ENCODE data around the gene PMF1. TPM values are rescaled to one million over a fixed set of nuclear protein-coding genes. Genes with fewer than 3 reads are reported as not detected.

The PMF1 gene
- total and polyA plus RNA-seq, 4 donors: 29.6 to 65.0 (median 34.9) TPM

GRCh38 chr1:156279837-156280236 is 67.0 kb downstream of the PMF1 start:
- 79 to 87% methylated on average over 3 of the region's 3 CpGs for whole genome bisulfite sequencing, 2 donors
- intact Hi-C loops (cut with DNase I): no loop called here
- Histone ChIP-seq H3K36me3 (ENCODE audit: control insufficient read depth in 1 of 2, insufficient read depth in 2 of 2, low read length in 1 of 2) (peaks cover 0 to 5% of the 10 kb centered on the region in 2 donors), H3K9me3 (ENCODE audit: control insufficient read depth, low read length) (no peaks in the 10 kb centered on the region), H3K27ac (ENCODE audit: low read depth in 1 of 2, low read length in 2 of 2) (no peak overlapping the region), H3K4me3 (ENCODE audit: low read length in 2 of 2) (no peak overlapping the region), H3K4me1 (ENCODE audit: control insufficient read depth in 1 of 2, insufficient read depth in 2 of 2, low read length in 2 of 2) (peaks cover 0 to 8% of the 10 kb centered on the region in 2 donors), H3K27me3 (ENCODE audit: control insufficient read depth in 1 of 2, insufficient read depth in 2 of 2, low read length in 1 of 2) (no peaks in the 10 kb centered on the region)
- DNase-seq: no peak
- ATAC-seq (ENCODE audit: low FRiP score): no peak

GRCh38 chr1:156281281-156281680 is 68.5 kb downstream of the PMF1 start:
- WGBS, 2 donors: 5 to 8% methylated on average over 8 of the region's 8 CpGs
- no peak overlapping the region for H3K27ac ChIP-seq (ENCODE audit: low read depth in 1 of 2, low read length in 2 of 2)
- H3K4me1 ChIP-seq (ENCODE audit: control insufficient read depth in 1 of 2, insufficient read depth in 2 of 2, low read length in 2 of 2): peaks cover 0 to 8% of the 10 kb centered on the region in 2 donors
- DNase-seq: peak in 1 of 2 donors; percentile 57
- H3K4me3 ChIP-seq (ENCODE audit: low read length in 2 of 2): no peak overlapping the region
- intact Hi-C loops (cut with DNase I): no loop called here
- H3K9me3 ChIP-seq (ENCODE audit: control insufficient read depth, low read length): no peaks in the 10 kb centered on the region
- peaks cover 0 to 3% of the 10 kb centered on the region in 2 donors for H3K36me3 ChIP-seq (ENCODE audit: control insufficient read depth in 1 of 2, insufficient read depth in 2 of 2, low read length in 1 of 2)
- H3K27me3 ChIP-seq (ENCODE audit: control insufficient read depth in 1 of 2, insufficient read depth in 2 of 2, low read length in 1 of 2): no peaks in the 10 kb centered on the region
- no peak for ATAC-seq (ENCODE audit: low FRiP score)

- H3K9me3 ChIP-seq (ENCODE audit: control insufficient read depth, low read length): no peaks in the 10 kb centered on the region
- DNase-seq (peak in 1 of 2 donors; percentile 37), ATAC-seq (ENCODE audit: low FRiP score) (peak; percentile 2)
- H3K36me3 ChIP-seq (ENCODE audit: control insufficient read depth in 1 of 2, insufficient read depth in 2 of 2, low read length in 1 of 2): peaks cover 0 to 2% of the 10 kb centered on the region in 2 donors
- H3K27ac ChIP-seq (ENCODE audit: low read depth in 1 of 2, low read length in 2 of 2): no peak overlapping the region
- H3K27me3 ChIP-seq (ENCODE audit: control insufficient read depth in 1 of 2, insufficient read depth in 2 of 2, low read length in 1 of 2): no peaks in the 10 kb centered on the region
- peak overlapping the region; percentile 67 to 90 for H3K4me3 ChIP-seq (ENCODE audit: low read length in 2 of 2)
- intact Hi-C loops (cut with DNase I): no loop called here
- 7% methylated on average over 22 of the region's 22 CpGs for WGBS, 2 donors
- peaks cover 0 to 8% of the 10 kb centered on the region in 2 donors for H3K4me1 ChIP-seq (ENCODE audit: control insufficient read depth in 1 of 2, insufficient read depth in 2 of 2, low read length in 2 of 2)
These were observed 69.1 kb downstream of the PMF1 start for GRCh38 chr1:156281693-156282478.

GRCh38 chr1:156282479-156283222 is 69.8 kb downstream of the PMF1 start, which contains the start of gene SMG5:
Gene SMG5 (minus strand): TSS chr1:156282825. CDS start chr1:156282680, 145 bp downstream.
- Histone ChIP-seq H3K27me3 (ENCODE audit: control insufficient read depth in 1 of 2, insufficient read depth in 2 of 2, low read length in 1 of 2) (no peaks in the 10 kb centered on the region), H3K4me3 (ENCODE audit: low read length in 2 of 2) (peak within 1 kb of the TSS; percentile 68 to 90), H3K27ac (ENCODE audit: low read depth in 1 of 2, low read length in 2 of 2) (peak within 1 kb of the TSS in 1 of 2 donors; percentile 34), H3K4me1 (ENCODE audit: control insufficient read depth in 1 of 2, insufficient read depth in 2 of 2, low read length in 2 of 2) (peaks cover 0 to 8% of the 10 kb centered on the region in 2 donors), H3K9me3 (ENCODE audit: control insufficient read depth, low read length) (no peaks in the 10 kb centered on the region), H3K36me3 (ENCODE audit: control insufficient read depth in 1 of 2, insufficient read depth in 2 of 2, low read length in 1 of 2) (peaks cover 0 to 2% of the 10 kb centered on the region in 2 donors)
- WGBS, 2 donors: 0 to 1% methylated on average over 44 to 50 of the region's 50 CpGs
- intact Hi-C loops (cut with DNase I): no loop called here
- ATAC-seq (ENCODE audit: low FRiP score) (peak; percentile 97), DNase-seq (peak; percentile 98 to 99)

- no peaks in the 10 kb centered on the region for H3K9me3 ChIP-seq (ENCODE audit: control insufficient read depth, low read length)
- intact Hi-C loops (cut with DNase I): no loop called here
- DNase-seq (no peak), ATAC-seq (ENCODE audit: low FRiP score) (no peak)
- H3K36me3 ChIP-seq (ENCODE audit: control insufficient read depth in 1 of 2, insufficient read depth in 2 of 2, low read length in 1 of 2): no peaks in the 10 kb centered on the region
- no peaks in the 10 kb centered on the region for H3K27me3 ChIP-seq (ENCODE audit: control insufficient read depth in 1 of 2, insufficient read depth in 2 of 2, low read length in 1 of 2)
- peak overlapping the region; percentile 68 to 70 for H3K4me3 ChIP-seq (ENCODE audit: low read length in 2 of 2)
- no peak overlapping the region for H3K27ac ChIP-seq (ENCODE audit: low read depth in 1 of 2, low read length in 2 of 2)
- H3K4me1 ChIP-seq (ENCODE audit: control insufficient read depth in 1 of 2, insufficient read depth in 2 of 2, low read length in 2 of 2): peaks cover 0 to 8% of the 10 kb centered on the region in 2 donors
- WGBS, 2 donors: 74 to 76% methylated on average over 1 of the region's 1 CpG
These were observed 70.7 kb downstream of the PMF1 start for GRCh38 chr1:156283521-156283920.

GRCh38 chr1:156284112-156284511 is 71.3 kb downstream of the PMF1 start, which contains the start of gene TMEM79:
Gene TMEM79 (plus strand): TSS chr1:156284325. CDS start chr1:156285227, 902 bp downstream.
- DNase-seq (no peak), ATAC-seq (ENCODE audit: low FRiP score) (no peak)
- Histone ChIP-seq H3K9me3 (ENCODE audit: control insufficient read depth, low read length) (no peaks in the 10 kb centered on the region), H3K36me3 (ENCODE audit: control insufficient read depth in 1 of 2, insufficient read depth in 2 of 2, low read length in 1 of 2) (no peaks in the 10 kb centered on the region), H3K4me3 (ENCODE audit: low read length in 2 of 2) (peak within 1 kb of the TSS; percentile 68 to 70), H3K4me1 (ENCODE audit: control insufficient read depth in 1 of 2, insufficient read depth in 2 of 2, low read length in 2 of 2) (peaks cover 0 to 8% of the 10 kb centered on the region in 2 donors), H3K27ac (ENCODE audit: low read depth in 1 of 2, low read length in 2 of 2) (peak within 1 kb of the TSS in 1 of 2 donors; percentile 34), H3K27me3 (ENCODE audit: control insufficient read depth in 1 of 2, insufficient read depth in 2 of 2, low read length in 1 of 2) (no peaks in the 10 kb centered on the region)
- intact Hi-C loops (cut with DNase I): no loop called here
- WGBS, 2 donors: 85 to 91% methylated on average over 7 of the region's 7 CpGs

- Histone ChIP-seq H3K4me1 (ENCODE audit: control insufficient read depth in 1 of 2, insufficient read depth in 2 of 2, low read length in 2 of 2) (peaks cover 0 to 8% of the 10 kb centered on the region in 2 donors), H3K27ac (ENCODE audit: low read depth in 1 of 2, low read length in 2 of 2) (no peak overlapping the region), H3K9me3 (ENCODE audit: control insufficient read depth, low read length) (no peaks in the 10 kb centered on the region), H3K27me3 (ENCODE audit: control insufficient read depth in 1 of 2, insufficient read depth in 2 of 2, low read length in 1 of 2) (no peaks in the 10 kb centered on the region), H3K4me3 (ENCODE audit: low read length in 2 of 2) (no peak overlapping the region), H3K36me3 (ENCODE audit: control insufficient read depth in 1 of 2, insufficient read depth in 2 of 2, low read length in 1 of 2) (no peaks in the 10 kb centered on the region)
- ATAC-seq (ENCODE audit: low FRiP score) (no peak), DNase-seq (no peak)
- intact Hi-C loops (cut with DNase I): no loop called here
- 71 to 80% methylated on average over 4 of the region's 4 CpGs for WGBS, 2 donors
These were observed 72.0 kb downstream of the PMF1 start for GRCh38 chr1:156284757-156285156.

GRCh38 chr1:156285437-156285836 is 72.6 kb downstream of the PMF1 start:
- intact Hi-C loops (cut with DNase I): no loop called here
- 87 to 93% methylated on average over 21 of the region's 21 CpGs for WGBS, 2 donors

More at GRCh38 chr1:156285437-156285836, 72.6 kb downstream of the PMF1 start:
- no peaks in the 10 kb centered on the region for H3K36me3 ChIP-seq (ENCODE audit: control insufficient read depth in 1 of 2, insufficient read depth in 2 of 2, low read length in 1 of 2)
- peaks cover 0 to 8% of the 10 kb centered on the region in 2 donors for H3K4me1 ChIP-seq (ENCODE audit: control insufficient read depth in 1 of 2, insufficient read depth in 2 of 2, low read length in 2 of 2)
- DNase-seq: no peak
- no peaks in the 10 kb centered on the region for H3K27me3 ChIP-seq (ENCODE audit: control insufficient read depth in 1 of 2, insufficient read depth in 2 of 2, low read length in 1 of 2)
- no peak overlapping the region for H3K4me3 ChIP-seq (ENCODE audit: low read length in 2 of 2)
- H3K27ac ChIP-seq (ENCODE audit: low read depth in 1 of 2, low read length in 2 of 2): no peak overlapping the region
- H3K9me3 ChIP-seq (ENCODE audit: control insufficient read depth, low read length): no peaks in the 10 kb centered on the region
- ATAC-seq (ENCODE audit: low FRiP score): no peak

Measured in aorta (tissue), 5 donors.